ENCODE results near the gene PHF21A.

Gene PHF21A

DNA sequence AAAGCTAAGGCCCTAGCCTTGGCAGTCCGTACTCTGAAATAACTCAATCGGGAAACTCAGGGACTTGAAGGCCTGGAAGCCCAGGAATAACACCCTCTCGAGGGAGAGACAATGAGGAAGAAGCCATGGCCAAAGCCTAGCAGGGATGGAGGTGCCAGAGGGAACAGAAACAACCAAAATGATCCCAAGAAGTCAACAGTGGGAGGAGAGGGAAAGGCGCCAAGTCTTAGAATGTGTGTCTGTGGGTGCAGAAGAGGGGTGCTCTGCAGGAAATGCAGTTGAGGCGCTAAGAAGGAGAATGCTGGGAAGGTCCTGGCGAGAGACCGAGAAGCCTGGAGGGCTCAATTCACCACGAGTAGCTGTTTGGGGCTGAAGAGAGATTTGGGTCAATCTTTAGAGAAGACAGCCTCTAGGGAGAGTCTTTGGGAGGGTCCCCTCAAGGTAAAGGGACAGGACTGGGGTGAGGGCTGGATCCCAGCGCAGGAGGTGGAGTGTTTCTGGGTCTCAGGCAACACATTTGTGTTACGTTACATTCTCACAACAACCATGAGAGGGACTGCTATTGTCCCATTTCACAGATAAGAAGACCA lies 236.6 kb downstream of the PHF21A start:
- DNase-seq (ENCODE audit: low spot score), result no peak

Data from SW480 (cell line).